H54 (cell line): ENCODE measurements around the gene PTPRU.

Experiments used
- DNase-seq: peaks from one replicate; pipeline ENCODE4 v3.0.0; 2011; ENCODE audit warnings: low spot score, mixed read lengths; ENCODE audit not compliant: insufficient read length
- FAIRE-seq: peaks from 3 replicates; lab custom pipeline; 2011; peaks lifted over from hg19 to GRCh38; lab: Jason Lieb, UNC
- POLR2A ChIP-seq: IDR thresholded peaks from 2 replicates; pipeline ENCODE4 v1.6.1; 2011; ENCODE audit warnings: low read depth, mild to moderate bottlenecking, low read length

PTPRU gene

GRCh38 chr1:29322147-29322694, 85.9 kb downstream of the PTPRU start:
- no peak for TF ChIP-seq POLR2A

GRCh38 chr1:29322861-29323585, 86.7 kb downstream of the PTPRU start:
- DNase-seq: no peak
- no peak for TF ChIP-seq POLR2A
- FAIRE-seq: no peak

More at GRCh38 chr1:29322147-29322694, 85.9 kb downstream of the PTPRU start:
- FAIRE-seq (no peak), DNase-seq (no peak)

- TF ChIP-seq POLR2A: no peak
- DNase-seq: no peak
- FAIRE-seq: no peak
These were observed 87.3 kb downstream of the PTPRU start for GRCh38 chr1:29323636-29324035.

- TF ChIP-seq POLR2A: no peak
- DNase-seq (no peak), FAIRE-seq (no peak)
These were observed 87.9 kb downstream of the PTPRU start for GRCh38 chr1:29324202-29324601.

- FAIRE-seq (no peak), DNase-seq (no peak)
- no peak for TF ChIP-seq POLR2A
These were observed 88.5 kb downstream of the PTPRU start for GRCh38 chr1:29324771-29325351.

GRCh38 chr1:29325675-29326074, 89.4 kb downstream of the PTPRU start:
- DNase-seq (no peak), FAIRE-seq (no peak)
- no peak for TF ChIP-seq POLR2A

GRCh38 chr1:29326123-29326522, 89.8 kb downstream of the PTPRU start:
- DNase-seq (no peak), FAIRE-seq (no peak)
- no peak for TF ChIP-seq POLR2A

- FAIRE-seq (no peak), DNase-seq (no peak)
- TF ChIP-seq POLR2A: no peak
These were observed 91.1 kb downstream of the PTPRU start for GRCh38 chr1:29327223-29327935.

- DNase-seq: no peak
- no peak for TF ChIP-seq POLR2A
- no peak for FAIRE-seq
These were observed 92.9 kb downstream of the PTPRU start for GRCh38 chr1:29329022-29329775.

GRCh38 chr1:29330089-29330488, 93.8 kb downstream of the PTPRU start:
- FAIRE-seq (no peak), DNase-seq (no peak)
- no peak for TF ChIP-seq POLR2A

- DNase-seq (no peak), FAIRE-seq (no peak)
- no peak for TF ChIP-seq POLR2A
These were observed 94.5 kb downstream of the PTPRU start for GRCh38 chr1:29330856-29331255.

- FAIRE-seq (no peak), DNase-seq (no peak)
- no peak for TF ChIP-seq POLR2A
These were observed 95.0 kb downstream of the PTPRU start for GRCh38 chr1:29331309-29331708.

- FAIRE-seq (no peak), DNase-seq (no peak)
- no peak for TF ChIP-seq POLR2A
These were observed 95.4 kb downstream of the PTPRU start for GRCh38 chr1:29331729-29332128.
